ENCODE results near the gene HMGXB3. TPM values are rescaled to one million over a fixed set of nuclear protein-coding genes. Genes with fewer than 3 reads are reported as not detected.
"Not testable (repeated sequence)": the region's sequence is repeated elsewhere in the genome, so short reads cannot be mapped to it uniquely, and the experiment has no call there.

The HMGXB3 gene
- total RNA-seq, 4 donors from 2014 or later = 47.7 to 58.2 (median 55.3) TPM

DNA sequence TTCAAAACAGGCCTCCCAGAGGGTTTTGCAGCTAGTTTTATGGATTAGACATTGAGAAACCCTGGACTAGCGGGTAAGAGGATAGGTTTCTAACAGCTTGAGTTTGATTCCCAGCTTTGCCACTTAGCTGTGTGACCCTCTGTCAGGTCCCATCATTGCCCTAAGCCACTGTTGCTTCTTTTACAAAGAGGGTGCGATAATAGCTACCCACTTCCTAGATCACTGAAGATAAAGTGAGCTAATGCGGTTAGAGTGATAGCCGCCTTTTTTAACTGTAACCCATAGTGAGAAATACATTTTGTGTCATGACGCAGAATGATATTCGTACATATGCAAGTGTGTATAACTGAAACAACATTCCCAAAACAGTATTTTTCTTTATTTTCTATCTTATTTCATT, 45.5 kb downstream of the HMGXB3 start:
- peaks cover 0 to 95% (median 49%) of the 10 kb centered on the region in 3 donors for H3K36me3 ChIP-seq
- DNase-seq (ENCODE audit: low spot score in 2 of 2) = no peak
- H3K27me3 ChIP-seq = no peaks in the 10 kb centered on the region
- TF ChIP-seq EP300 (IDR thresholded peaks at IDR 0.05) (no peak), POLR2A (IDR thresholded peaks at IDR 0.05) (no peak)
- TF ChIP-seq, protein P1, sequence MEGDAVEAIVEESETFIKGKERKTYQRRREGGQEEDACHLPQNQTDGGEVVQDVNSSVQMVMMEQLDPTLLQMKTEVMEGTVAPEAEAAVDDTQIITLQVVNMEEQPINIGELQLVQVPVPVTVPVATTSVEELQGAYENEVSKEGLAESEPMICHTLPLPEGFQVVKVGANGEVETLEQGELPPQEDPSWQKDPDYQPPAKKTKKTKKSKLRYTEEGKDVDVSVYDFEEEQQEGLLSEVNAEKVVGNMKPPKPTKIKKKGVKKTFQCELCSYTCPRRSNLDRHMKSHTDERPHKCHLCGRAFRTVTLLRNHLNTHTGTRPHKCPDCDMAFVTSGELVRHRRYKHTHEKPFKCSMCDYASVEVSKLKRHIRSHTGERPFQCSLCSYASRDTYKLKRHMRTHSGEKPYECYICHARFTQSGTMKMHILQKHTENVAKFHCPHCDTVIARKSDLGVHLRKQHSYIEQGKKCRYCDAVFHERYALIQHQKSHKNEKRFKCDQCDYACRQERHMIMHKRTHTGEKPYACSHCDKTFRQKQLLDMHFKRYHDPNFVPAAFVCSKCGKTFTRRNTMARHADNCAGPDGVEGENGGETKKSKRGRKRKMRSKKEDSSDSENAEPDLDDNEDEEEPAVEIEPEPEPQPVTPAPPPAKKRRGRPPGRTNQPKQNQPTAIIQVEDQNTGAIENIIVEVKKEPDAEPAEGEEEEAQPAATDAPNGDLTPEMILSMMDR (IDR thresholded peaks at IDR 0.05) = no peak
- WGBS, 2 donors = 93 to 99% methylated on average over 6 of the region's 6 CpGs
- H3K4me3 ChIP-seq = no peak overlapping the region
- no peaks in the 10 kb centered on the region for H3K9me3 ChIP-seq
- H3K27ac ChIP-seq = no peak overlapping the region
- peaks cover 0 to 15% (median 9%) of the 10 kb centered on the region in 4 donors for H3K4me1 ChIP-seq

DNA sequence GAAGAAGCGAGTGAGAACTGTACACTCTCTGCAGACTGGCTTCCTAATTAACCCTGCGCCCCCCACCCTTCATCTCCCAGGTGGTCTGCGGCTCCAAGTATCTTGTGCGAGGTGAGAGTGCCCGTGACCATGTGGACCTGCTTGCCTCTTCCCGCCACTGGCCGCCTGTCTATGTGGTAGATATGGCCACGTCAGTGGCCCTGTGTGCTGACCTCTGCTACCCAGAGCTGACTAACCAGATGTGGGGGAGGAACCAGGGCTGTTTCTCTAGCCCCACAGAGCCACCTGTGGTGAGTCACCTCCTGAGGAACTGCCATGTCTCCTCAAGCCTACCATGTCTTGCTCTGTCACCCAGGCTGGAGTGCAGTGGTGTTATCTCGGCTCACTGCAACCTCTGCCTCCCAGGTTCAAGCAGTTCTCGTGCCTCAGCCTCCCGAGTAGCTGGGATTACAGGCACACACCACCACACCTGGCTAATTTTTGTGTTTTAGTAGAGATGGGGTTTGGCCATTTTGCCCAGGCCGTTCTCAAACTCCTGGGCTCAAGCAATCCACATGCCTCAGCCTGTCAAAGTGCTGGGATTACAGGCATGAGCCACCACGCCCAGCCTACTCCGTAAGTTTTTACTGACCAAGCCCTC, 49.8 kb downstream of the HMGXB3 start:
- not testable (repeated sequence) for H3K9me3 ChIP-seq; H3K4me1 ChIP-seq; DNase-seq (ENCODE audit: low spot score in 2 of 2); H3K27ac ChIP-seq; H3K27me3 ChIP-seq; H3K4me3 ChIP-seq
- H3K36me3 ChIP-seq = peaks cover 0 to 100% (median 44%) of the 10 kb centered on the region in 3 donors
- 92 to 93% methylated on average over 14 of the region's 14 CpGs for WGBS, 2 donors

DNA sequence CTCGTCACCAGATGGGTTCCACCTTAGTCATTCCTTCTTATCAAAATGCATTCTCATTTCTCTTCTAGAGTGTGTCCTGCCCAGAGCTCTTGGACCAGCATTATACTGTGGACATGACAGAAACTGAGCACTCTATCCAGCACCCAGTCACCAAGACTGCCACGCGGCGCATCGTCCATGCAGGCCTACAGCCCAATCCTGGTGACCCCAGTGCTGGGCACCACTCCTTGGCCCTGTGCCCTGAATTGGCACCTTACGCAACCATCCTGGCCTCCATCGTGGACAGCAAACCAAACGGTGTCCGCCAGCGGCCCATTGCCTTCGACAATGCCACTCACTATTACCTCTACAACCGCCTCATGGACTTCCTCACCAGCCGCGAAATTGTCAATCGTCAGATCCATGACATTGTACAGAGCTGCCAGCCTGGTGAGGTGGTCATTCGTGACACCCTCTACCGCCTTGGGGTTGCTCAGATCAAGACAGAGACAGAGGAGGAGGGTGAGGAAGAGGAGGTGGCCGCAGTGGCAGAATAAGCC, 51.2 kb downstream of the HMGXB3 start:
- no peaks in the 10 kb centered on the region for H3K27me3 ChIP-seq
- H3K27ac ChIP-seq = no peak overlapping the region
- no peaks in the 10 kb centered on the region for H3K4me1 ChIP-seq
- no peaks in the 10 kb centered on the region for H3K9me3 ChIP-seq
- 88% methylated on average over 18 of the region's 18 CpGs for WGBS, 2 donors
- no peak overlapping the region for H3K4me3 ChIP-seq
- no peak for DNase-seq (ENCODE audit: low spot score in 2 of 2)
- peaks cover 0 to 98% (median 40%) of the 10 kb centered on the region in 3 donors for H3K36me3 ChIP-seq
- TF ChIP-seq, protein P1 (IDR thresholded peaks at IDR 0.05) = no peak
- TF ChIP-seq POLR2A (IDR thresholded peaks at IDR 0.05) = no peak

DNA sequence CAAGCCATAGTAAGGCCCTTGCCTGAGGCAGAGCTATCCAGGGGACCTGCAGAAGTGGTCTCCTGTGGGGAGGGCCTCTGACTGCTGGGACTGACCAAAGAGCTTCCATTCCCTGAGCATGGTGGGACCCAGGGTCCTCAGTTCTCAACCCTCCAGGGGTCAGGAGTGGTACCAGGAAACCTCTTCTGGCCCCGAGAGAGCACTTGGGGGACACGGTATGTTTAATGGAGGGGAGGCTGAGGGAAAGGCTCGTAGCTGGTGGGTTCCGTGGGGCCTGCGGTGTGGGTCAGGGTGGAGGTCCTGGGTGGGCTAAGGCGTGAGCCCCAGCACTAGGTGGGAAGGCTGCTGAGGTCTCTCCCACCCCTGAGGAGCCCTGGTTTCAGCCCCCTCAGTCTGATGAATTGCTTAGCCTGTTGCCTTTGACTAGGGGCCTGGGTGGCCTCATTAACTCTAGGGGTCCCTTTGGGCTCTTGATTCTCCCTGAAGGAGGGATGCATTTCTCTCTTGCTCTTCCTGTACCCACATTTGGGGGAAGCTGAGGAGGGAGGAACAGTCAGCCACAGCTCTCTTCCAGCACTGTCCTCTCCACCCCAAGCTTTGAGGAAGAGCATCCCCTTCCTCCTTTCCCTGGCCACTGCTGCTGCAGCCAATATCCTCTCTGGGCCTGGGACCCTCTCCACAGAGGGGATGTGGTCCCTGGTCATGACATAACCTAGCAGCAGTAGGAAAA, 51.9 kb downstream of the HMGXB3 start:
- no peaks in the 10 kb centered on the region for H3K27me3 ChIP-seq
- H3K36me3 ChIP-seq = peaks cover 0 to 94% (median 33%) of the 10 kb centered on the region in 3 donors
- DNase-seq (ENCODE audit: low spot score in 2 of 2) = no peak
- peak overlapping the region in 1 of 4 donors; percentile 28 for H3K27ac ChIP-seq
- H3K9me3 ChIP-seq = no peaks in the 10 kb centered on the region
- TF ChIP-seq POLR2A (IDR thresholded peaks at IDR 0.05) (no peak), EP300 (IDR thresholded peaks at IDR 0.05) (no peak)
- TF ChIP-seq, protein P1 (IDR thresholded peaks at IDR 0.05) = no peak
- no peaks in the 10 kb centered on the region for H3K4me1 ChIP-seq
- H3K4me3 ChIP-seq = no peak overlapping the region
- WGBS, 2 donors = 63 to 74% methylated on average over 5 of the region's 6 CpGs

DNA sequence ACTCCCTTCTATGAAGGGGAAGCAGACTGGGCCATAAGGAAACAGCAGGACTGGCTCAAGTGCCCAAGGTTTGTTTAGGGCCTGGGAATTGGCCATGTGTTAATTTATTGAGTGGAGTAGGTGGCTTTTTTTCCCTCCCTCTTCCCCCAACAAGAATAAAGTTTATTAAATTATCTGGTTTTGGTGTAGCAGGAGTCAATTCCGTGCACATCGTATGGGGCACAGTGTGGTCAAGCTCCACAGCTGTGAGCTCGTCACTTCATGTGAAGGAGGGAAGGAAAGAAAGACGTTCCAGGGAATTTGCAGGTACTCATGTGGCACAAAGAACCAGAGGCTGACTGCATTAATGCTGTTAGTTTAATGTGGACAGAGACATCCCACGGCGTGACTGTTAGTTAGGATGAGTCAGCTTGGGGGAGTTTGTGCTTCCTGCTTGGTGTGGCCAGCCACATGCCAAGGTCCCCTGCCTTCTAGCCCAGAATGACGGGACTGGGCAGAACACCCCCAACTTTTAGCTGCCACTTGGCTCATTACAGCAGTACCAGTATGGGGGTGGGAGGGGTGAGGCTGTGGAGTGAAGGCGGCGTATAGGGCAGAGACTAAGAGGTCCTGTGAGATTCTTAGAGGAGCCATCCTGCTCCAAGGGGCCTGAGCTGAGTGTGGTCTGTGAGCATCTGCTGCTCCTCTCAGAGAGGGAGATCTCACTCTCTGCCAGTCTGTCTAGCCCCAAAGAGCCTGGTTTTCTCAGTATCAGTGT, 52.6 kb downstream of the HMGXB3 start:
- H3K36me3 ChIP-seq = peaks cover 0 to 86% (median 26%) of the 10 kb centered on the region in 3 donors
- no peaks in the 10 kb centered on the region for H3K9me3 ChIP-seq
- no peak for DNase-seq (ENCODE audit: low spot score in 2 of 2)
- TF ChIP-seq, protein P1 (IDR thresholded peaks at IDR 0.05) = no peak
- TF ChIP-seq EP300 (IDR thresholded peaks at IDR 0.05) = no peak
- no peak for TF ChIP-seq POLR2A (IDR thresholded peaks at IDR 0.05)
- no peak overlapping the region for H3K4me3 ChIP-seq
- H3K4me1 ChIP-seq = no peaks in the 10 kb centered on the region
- no peaks in the 10 kb centered on the region for H3K27me3 ChIP-seq
- WGBS, 2 donors = 60 to 75% methylated on average over 7 to 9 of the region's 9 CpGs
- H3K27ac ChIP-seq = peak overlapping the region in 2 of 4 donors; percentile 24 to 28

All from tibial nerve (tissue), 4 donors.